WTC11 (cell line): ENCODE measurements around the gene VSIG1. TPM values are rescaled to one million over a fixed set of nuclear protein-coding genes. Genes with fewer than 3 reads are reported as not detected.

Source experiments
- ATAC-seq: fragments of 200-7000 bp; cut with Tn5 transposase; 2 replicates; pipeline ENCODE4 v1.10.0; 2021; ENCODE audit warnings: mild to moderate bottlenecking, moderate library complexity
- CTCF ChIA-PET: fragments of 300-600 bp; sonication (Branson Sonifier 250); formaldehyde crosslinking; loops from one replicate; lab custom pipeline; 2021; ENCODE audit warnings: antibody characterized with exemption; lab: Charles Lee
- POLR2A ChIA-PET: fragments of 350-600 bp; sonication (Branson Sonifier 250); formaldehyde crosslinking; loops from one replicate; lab custom pipeline; 2021; ENCODE audit warnings: antibody characterized with exemption; lab: Charles Lee
- DNase-seq: peaks from one replicate; pipeline ENCODE4 v3.0.0; 2021; ENCODE audit warnings: low spot score
- H3K27ac Mint-ChIP-seq: 2 replicates; pipeline ENCODE4 v1.8.0; 2021; ENCODE audit warnings: mixed read lengths
- H3K27me3 Mint-ChIP-seq: 2 replicates; pipeline ENCODE4 v1.8.0; 2021; ENCODE audit warnings: low read depth, mild to moderate bottlenecking, moderate library complexity, mixed read lengths
- H3K36me3 Mint-ChIP-seq: 2 replicates; pipeline ENCODE4 v1.8.0; 2021; ENCODE audit warnings: mixed read lengths
- H3K4me1 Mint-ChIP-seq: 2 replicates; pipeline ENCODE4 v1.8.0; 2022; ENCODE audit warnings: mixed read lengths
- H3K4me3 Mint-ChIP-seq: 2 replicates; pipeline ENCODE4 v1.8.0; 2021; ENCODE audit warnings: mild to moderate bottlenecking, moderate library complexity, mixed read lengths
- H3K9me3 Mint-ChIP-seq: 2 replicates; pipeline ENCODE4 v1.8.0; 2021; ENCODE audit warnings: mixed read lengths
- ATF2 ChIP-seq: sonication (generic); formaldehyde crosslinking; IDR thresholded peaks from 2 replicates; pipeline ENCODE4 v1.8.1; 2022; ENCODE audit warnings: low read depth, missing genetic modification reagents, borderline replicate concordance
- FOXK1 ChIP-seq: sonication (generic); formaldehyde crosslinking; IDR thresholded peaks from 2 replicates; pipeline ENCODE4 v1.8.0; 2022; ENCODE audit warnings: mild to moderate bottlenecking, moderate library complexity, missing genetic modification reagents
- MYBL2 ChIP-seq: sonication (generic); formaldehyde crosslinking; IDR thresholded peaks from 2 replicates; pipeline ENCODE4 v1.8.1; 2023; ENCODE audit warnings: mild to moderate bottlenecking, moderate library complexity, missing genetic modification reagents
- NR3C1 ChIP-seq: sonication (generic); formaldehyde crosslinking; conservative IDR thresholded peaks from 2 replicates; pipeline ENCODE4 v1.8.1; 2023; ENCODE audit warnings: low read depth, mild to moderate bottlenecking, missing genetic modification reagents
- RORB ChIP-seq: fragments of 250-450 bp; sonication (Bioruptor Pico); IDR thresholded peaks from 2 replicates; pipeline ENCODE4 v1.9.0; 2021; ENCODE audit warnings: mild to moderate bottlenecking
- SMAD4 ChIP-seq: sonication (generic); formaldehyde crosslinking; IDR thresholded peaks from 2 replicates; pipeline ENCODE4 v1.8.0; 2022; ENCODE audit warnings: mild to moderate bottlenecking, missing genetic modification reagents
- TCF7 ChIP-seq: sonication (generic); formaldehyde crosslinking; IDR thresholded peaks from 2 replicates; pipeline ENCODE4 v1.8.0; 2022; ENCODE audit warnings: mild to moderate bottlenecking, low read depth, missing genetic modification reagents, moderate library complexity
- USF1 ChIP-seq: sonication (generic); formaldehyde crosslinking; IDR thresholded peaks from 2 replicates; pipeline ENCODE4 v1.8.0; 2022; ENCODE audit warnings: mild to moderate bottlenecking, missing genetic modification reagents
- total RNA-seq: library from RNA; stranded (reverse); gene quantifications from 3 replicates; pipeline ENCODE4 v1.2.3, GENCODE V29; 2021
- TF ChIP-seq, protein P1 (sequence below): fragments of 250-450 bp; sonication (Bioruptor Pico); conservative IDR thresholded peaks from 2 replicates; pipeline ENCODE4 v1.9.0; 2021; ENCODE audit warnings: mild to moderate bottlenecking
- TF ChIP-seq, protein P2 (sequence below): fragments of 250-450 bp; sonication (Bioruptor Pico); IDR thresholded peaks from 2 replicates; pipeline ENCODE4 v1.9.0; 2021; ENCODE audit warnings: mild to moderate bottlenecking
- TF ChIP-seq, protein P3 (sequence below): fragments of 250-450 bp; sonication (Bioruptor Pico); IDR thresholded peaks from 2 replicates; pipeline ENCODE4 v1.9.0; 2021; ENCODE audit warnings: mild to moderate bottlenecking, borderline replicate concordance
- TF ChIP-seq, protein P4 (sequence below): fragments of 250-450 bp; sonication (Bioruptor Pico); IDR thresholded peaks from 2 replicates; pipeline ENCODE4 v1.9.0; 2021; ENCODE audit warnings: mild to moderate bottlenecking

The VSIG1 gene
- total RNA-seq, 1 experiment from 2014 or later, result 1.2 TPM

DNA sequence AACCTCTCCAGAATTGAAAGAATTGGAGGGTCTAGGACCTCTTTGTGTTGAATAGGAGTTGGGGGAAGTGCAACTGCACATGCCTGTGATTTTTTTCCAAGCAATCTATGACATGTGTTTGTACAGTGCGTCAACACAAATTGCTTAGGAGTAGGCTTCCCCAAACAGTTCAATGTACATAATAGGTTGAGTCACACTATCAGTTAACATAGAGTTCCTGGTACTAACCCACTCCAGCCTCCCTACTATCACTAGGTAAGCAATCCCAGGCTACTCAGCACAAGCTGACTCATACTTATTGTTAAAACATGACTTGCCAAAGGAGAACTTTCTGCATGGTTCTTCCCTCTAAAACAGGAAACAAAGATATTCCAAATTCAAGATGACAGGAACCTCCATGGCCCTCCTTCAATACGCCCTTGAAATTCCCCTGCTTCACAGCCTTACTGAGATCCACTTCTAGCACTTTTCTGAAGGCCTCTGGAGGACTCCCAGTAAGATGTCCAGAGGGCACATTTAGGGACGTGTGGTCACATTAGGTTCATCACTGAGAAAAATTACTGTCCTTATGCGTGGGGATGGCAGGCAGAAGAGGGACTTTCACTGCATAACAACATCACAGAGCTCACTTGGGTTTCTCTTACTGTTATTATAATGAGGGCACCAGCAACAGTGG lies 8.4 kb upstream of the VSIG1 start (continued):
- TF ChIP-seq MYBL2, result no peak
- no peak for TF ChIP-seq NR3C1 (CRISPR knock-in tag)
- TF ChIP-seq, protein P1, sequence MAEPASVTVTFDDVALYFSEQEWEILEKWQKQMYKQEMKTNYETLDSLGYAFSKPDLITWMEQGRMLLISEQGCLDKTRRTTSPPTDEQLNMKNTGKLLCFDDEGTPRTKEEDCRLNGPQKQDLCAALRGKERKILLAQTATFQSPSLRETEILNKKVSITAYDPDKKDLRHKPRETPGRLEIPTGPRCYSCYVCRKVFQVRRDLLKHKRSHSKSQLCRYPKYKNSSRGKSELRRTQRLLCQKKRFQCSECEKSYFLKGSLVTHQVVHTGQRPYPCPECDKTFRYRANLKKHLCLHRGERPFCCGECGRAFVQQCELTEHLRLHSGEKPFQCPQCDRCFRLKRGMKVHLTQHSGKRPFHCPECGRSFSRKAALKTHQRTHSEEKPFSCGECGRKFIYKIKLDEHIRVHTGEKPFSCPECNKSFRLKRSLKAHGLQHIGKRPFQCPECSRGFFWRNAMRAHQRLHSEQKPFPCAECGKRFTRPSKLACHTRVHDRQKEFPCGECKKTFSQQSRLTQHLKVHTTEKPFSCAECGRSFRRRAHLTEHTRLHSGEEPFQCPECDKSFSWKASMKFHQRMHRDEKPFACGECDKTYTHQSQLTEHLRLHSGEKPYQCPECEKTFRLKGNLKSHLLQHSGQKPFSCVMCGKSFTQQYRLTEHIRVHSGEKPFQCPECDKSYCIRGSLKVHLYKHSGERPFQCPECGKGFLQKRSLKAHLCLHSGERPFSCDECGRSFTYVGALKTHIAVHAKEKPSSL, result no peak
- TF ChIP-seq, protein P2, sequence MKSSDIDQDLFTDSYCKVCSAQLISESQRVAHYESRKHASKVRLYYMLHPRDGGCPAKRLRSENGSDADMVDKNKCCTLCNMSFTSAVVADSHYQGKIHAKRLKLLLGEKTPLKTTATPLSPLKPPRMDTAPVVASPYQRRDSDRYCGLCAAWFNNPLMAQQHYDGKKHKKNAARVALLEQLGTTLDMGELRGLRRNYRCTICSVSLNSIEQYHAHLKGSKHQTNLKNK (CRISPR knock-in tag), result no peak
- no peak for TF ChIP-seq TCF7 (CRISPR knock-in tag)
- no peak for TF ChIP-seq RORB (CRISPR knock-in tag)
- TF ChIP-seq USF1 (CRISPR knock-in tag), result no peak
- TF ChIP-seq, protein P3, sequence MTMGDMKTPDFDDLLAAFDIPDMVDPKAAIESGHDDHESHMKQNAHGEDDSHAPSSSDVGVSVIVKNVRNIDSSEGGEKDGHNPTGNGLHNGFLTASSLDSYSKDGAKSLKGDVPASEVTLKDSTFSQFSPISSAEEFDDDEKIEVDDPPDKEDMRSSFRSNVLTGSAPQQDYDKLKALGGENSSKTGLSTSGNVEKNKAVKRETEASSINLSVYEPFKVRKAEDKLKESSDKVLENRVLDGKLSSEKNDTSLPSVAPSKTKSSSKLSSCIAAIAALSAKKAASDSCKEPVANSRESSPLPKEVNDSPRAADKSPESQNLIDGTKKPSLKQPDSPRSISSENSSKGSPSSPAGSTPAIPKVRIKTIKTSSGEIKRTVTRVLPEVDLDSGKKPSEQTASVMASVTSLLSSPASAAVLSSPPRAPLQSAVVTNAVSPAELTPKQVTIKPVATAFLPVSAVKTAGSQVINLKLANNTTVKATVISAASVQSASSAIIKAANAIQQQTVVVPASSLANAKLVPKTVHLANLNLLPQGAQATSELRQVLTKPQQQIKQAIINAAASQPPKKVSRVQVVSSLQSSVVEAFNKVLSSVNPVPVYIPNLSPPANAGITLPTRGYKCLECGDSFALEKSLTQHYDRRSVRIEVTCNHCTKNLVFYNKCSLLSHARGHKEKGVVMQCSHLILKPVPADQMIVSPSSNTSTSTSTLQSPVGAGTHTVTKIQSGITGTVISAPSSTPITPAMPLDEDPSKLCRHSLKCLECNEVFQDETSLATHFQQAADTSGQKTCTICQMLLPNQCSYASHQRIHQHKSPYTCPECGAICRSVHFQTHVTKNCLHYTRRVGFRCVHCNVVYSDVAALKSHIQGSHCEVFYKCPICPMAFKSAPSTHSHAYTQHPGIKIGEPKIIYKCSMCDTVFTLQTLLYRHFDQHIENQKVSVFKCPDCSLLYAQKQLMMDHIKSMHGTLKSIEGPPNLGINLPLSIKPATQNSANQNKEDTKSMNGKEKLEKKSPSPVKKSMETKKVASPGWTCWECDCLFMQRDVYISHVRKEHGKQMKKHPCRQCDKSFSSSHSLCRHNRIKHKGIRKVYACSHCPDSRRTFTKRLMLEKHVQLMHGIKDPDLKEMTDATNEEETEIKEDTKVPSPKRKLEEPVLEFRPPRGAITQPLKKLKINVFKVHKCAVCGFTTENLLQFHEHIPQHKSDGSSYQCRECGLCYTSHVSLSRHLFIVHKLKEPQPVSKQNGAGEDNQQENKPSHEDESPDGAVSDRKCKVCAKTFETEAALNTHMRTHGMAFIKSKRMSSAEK (CRISPR knock-in tag), result no peak

GRCh38 chrX:108049649-108050048 lies 4.8 kb downstream of the VSIG1 start:
- ChIA-PET POLR2A (no interaction called here), CTCF (no interaction called here)
- no peaks in the 10 kb centered on the region for H3K4me1 Mint-ChIP-seq
- ATAC-seq (no peak), DNase-seq (no peak)
- no peak overlapping the region for H3K27ac Mint-ChIP-seq
- H3K9me3 Mint-ChIP-seq, result no peaks in the 10 kb centered on the region
- TF ChIP-seq, protein P4, sequence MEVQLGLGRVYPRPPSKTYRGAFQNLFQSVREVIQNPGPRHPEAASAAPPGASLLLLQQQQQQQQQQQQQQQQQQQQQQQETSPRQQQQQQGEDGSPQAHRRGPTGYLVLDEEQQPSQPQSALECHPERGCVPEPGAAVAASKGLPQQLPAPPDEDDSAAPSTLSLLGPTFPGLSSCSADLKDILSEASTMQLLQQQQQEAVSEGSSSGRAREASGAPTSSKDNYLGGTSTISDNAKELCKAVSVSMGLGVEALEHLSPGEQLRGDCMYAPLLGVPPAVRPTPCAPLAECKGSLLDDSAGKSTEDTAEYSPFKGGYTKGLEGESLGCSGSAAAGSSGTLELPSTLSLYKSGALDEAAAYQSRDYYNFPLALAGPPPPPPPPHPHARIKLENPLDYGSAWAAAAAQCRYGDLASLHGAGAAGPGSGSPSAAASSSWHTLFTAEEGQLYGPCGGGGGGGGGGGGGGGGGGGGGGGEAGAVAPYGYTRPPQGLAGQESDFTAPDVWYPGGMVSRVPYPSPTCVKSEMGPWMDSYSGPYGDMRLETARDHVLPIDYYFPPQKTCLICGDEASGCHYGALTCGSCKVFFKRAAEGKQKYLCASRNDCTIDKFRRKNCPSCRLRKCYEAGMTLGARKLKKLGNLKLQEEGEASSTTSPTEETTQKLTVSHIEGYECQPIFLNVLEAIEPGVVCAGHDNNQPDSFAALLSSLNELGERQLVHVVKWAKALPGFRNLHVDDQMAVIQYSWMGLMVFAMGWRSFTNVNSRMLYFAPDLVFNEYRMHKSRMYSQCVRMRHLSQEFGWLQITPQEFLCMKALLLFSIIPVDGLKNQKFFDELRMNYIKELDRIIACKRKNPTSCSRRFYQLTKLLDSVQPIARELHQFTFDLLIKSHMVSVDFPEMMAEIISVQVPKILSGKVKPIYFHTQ (CRISPR knock-in tag), result no peak
- TF ChIP-seq FOXK1 (CRISPR knock-in tag) (no peak), SMAD4 (CRISPR knock-in tag) (no peak), ATF2 (CRISPR knock-in tag) (no peak)
- H3K27me3 Mint-ChIP-seq, result no peaks in the 10 kb centered on the region
- H3K4me3 Mint-ChIP-seq, result no peak overlapping the region
- H3K36me3 Mint-ChIP-seq, result no peaks in the 10 kb centered on the region
